ENCODE results near the gene CELSR1.

Gene CELSR1

DNA sequence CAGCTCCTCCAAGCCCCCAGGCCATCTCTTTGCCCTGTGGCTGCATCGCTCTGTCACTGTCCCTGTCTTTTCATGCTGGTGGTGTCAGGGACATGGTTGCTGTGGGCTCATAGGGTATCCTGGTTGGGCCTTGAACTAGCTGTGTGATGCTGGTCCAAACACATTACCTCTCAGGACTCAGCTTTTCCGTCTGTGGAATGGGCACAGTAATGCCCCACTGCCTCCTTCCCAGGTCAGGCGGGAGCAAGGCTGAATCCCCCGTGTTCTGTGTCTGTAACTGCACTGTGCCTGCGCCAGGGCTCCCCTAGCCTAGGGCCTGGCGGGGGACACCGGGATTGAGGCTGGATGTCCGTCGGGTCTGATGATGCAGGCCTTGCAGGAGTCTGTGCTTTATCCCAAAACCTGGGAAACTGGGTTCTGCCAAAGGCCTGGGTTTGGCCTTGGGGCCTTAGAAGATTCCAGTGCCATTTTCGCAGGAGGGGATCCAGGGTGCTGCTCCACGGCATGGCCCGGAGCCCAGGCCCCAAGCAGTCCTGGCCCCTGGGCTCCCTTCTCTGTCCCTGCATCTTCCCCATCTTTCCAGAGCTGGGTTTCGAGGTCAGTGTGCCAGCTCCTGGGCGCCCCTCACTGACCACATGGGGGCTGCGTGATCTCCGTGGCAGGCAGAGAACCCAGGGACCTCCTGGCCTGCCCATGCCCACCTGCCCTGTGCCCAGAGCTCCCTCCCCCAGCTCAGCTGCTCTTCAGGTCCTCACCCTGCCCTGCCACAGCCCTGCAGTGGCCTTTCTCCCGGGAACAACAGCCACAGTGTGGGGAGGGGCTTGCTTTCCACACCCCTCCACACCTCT, 32.7 kb upstream of the CELSR1 start:
- TF ChIP-seq PPARA (CRISPR knock-in tag; IDR thresholded peaks at IDR 0.05; ENCODE audit: borderline replicate concordance) (no peak), ISL1 (CRISPR knock-in tag; IDR thresholded peaks at IDR 0.05) (no peak), TCF4 (CRISPR knock-in tag; IDR thresholded peaks at IDR 0.05; ENCODE audit: borderline replicate concordance) (no peak), OSR1 (CRISPR knock-in tag; IDR thresholded peaks at IDR 0.05) (no peak)
- ATAC-seq = no peak

- peak; percentile 36 for ATAC-seq
- TF ChIP-seq ZFP30 (CRISPR knock-in tag; IDR thresholded peaks at IDR 0.05) (no peak), ZNF565 (CRISPR knock-in tag; conservative IDR thresholded peaks at IDR 0.05; ENCODE audit: low read depth) (no peak), ARNTL (CRISPR knock-in tag; IDR thresholded peaks at IDR 0.05; ENCODE audit: borderline replicate concordance, low read depth) (no peak), GLIS3 (CRISPR knock-in tag; IDR thresholded peaks at IDR 0.05) (no peak)
These were observed 31.8 kb upstream of the CELSR1 start for GRCh38 chr22:46569055-46569847.

DNA sequence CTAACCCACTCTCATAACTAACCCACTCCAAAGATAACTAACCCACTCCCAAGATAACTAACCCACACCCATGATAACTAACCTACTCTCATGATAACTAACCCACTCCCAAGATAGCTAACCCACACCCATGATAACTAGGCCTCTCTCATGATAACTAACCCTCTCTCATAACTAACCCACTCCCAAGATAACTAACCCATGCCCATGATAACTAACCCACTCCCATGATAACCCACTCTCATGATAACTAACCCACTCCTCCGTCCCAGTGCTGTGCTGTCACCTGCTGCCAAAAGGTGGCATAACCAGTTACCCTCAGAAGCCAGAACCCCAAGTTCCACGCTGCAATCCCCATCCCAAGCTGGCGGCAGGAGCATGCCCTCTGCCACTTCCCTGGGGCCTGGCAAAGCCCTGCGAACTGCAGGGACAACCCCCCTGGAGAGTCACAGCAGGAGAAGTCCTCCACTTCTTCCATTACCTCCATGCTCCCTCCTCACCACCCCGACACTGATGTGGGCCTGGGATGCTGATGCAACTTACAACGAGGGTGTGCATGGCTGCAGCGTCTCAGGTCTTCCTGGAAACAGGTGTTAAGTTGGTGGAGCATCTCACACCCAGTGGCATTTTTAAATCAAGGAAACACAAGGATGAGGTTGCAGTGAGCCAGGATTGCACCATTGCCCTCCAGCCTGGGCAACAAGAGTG, 30.8 kb upstream of the CELSR1 start:
- TF ChIP-seq SNAI2 (CRISPR knock-in tag; IDR thresholded peaks at IDR 0.05) = no peak
- TF ChIP-seq OSR1 (CRISPR knock-in tag; IDR thresholded peaks at IDR 0.05) = no peak
- no peak for TF ChIP-seq POU6F1 (CRISPR knock-in tag; IDR thresholded peaks at IDR 0.05; ENCODE audit: borderline replicate concordance, low read depth)
- TF ChIP-seq ZFP30 (CRISPR knock-in tag; IDR thresholded peaks at IDR 0.05) = no peak
- no peak for TF ChIP-seq ESRRG (CRISPR knock-in tag; IDR thresholded peaks at IDR 0.05)
- no peak for TF ChIP-seq ZNF70 (CRISPR knock-in tag; IDR thresholded peaks at IDR 0.05)
- TF ChIP-seq ZFP3 (CRISPR knock-in tag; IDR thresholded peaks at IDR 0.05) = no peak
- TF ChIP-seq ZC3H10 (CRISPR knock-in tag; IDR thresholded peaks at IDR 0.05) = no peak
- TF ChIP-seq CREB5 (CRISPR knock-in tag; IDR thresholded peaks at IDR 0.05; ENCODE audit: low read depth) = no peak
- ATAC-seq = no peak

GRCh38 chr22:46567471-46567870, 30.1 kb upstream of the CELSR1 start:
- no peak for ATAC-seq

GRCh38 chr22:46564084-46564714, 26.8 kb upstream of the CELSR1 start:
- ATAC-seq = no peak; the same call in 1 of the 3 replicates
- TF ChIP-seq TSHZ2 (CRISPR knock-in tag; IDR thresholded peaks at IDR 0.05) = no peak
- no peak for TF ChIP-seq ISL1 (CRISPR knock-in tag; IDR thresholded peaks at IDR 0.05)
- TF ChIP-seq, protein P1, sequence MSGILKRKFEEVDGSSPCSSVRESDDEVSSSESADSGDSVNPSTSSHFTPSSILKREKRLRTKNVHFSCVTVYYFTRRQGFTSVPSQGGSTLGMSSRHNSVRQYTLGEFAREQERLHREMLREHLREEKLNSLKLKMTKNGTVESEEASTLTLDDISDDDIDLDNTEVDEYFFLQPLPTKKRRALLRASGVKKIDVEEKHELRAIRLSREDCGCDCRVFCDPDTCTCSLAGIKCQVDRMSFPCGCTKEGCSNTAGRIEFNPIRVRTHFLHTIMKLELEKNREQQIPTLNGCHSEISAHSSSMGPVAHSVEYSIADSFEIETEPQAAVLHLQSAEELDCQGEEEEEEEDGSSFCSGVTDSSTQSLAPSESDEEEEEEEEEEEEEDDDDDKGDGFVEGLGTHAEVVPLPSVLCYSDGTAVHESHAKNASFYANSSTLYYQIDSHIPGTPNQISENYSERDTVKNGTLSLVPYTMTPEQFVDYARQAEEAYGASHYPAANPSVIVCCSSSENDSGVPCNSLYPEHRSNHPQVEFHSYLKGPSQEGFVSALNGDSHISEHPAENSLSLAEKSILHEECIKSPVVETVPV (CRISPR knock-in tag; IDR thresholded peaks at IDR 0.05) = no peak
- TF ChIP-seq ZFP30 (CRISPR knock-in tag; IDR thresholded peaks at IDR 0.05) = no peak
- TF ChIP-seq CSDC2 (CRISPR knock-in tag; IDR thresholded peaks at IDR 0.05) = no peak
- TF ChIP-seq PPARA (CRISPR knock-in tag; IDR thresholded peaks at IDR 0.05; ENCODE audit: borderline replicate concordance) = no peak
- no peak for TF ChIP-seq ZC3H10 (CRISPR knock-in tag; IDR thresholded peaks at IDR 0.05)
- no peak for TF ChIP-seq ARNTL (CRISPR knock-in tag; IDR thresholded peaks at IDR 0.05; ENCODE audit: borderline replicate concordance, low read depth)
- TF ChIP-seq ZNF565 (CRISPR knock-in tag; conservative IDR thresholded peaks at IDR 0.05; ENCODE audit: low read depth) = no peak
- no peak for TF ChIP-seq ZNF8 (CRISPR knock-in tag; IDR thresholded peaks at IDR 0.05)

More at GRCh38 chr22:46567471-46567870, 30.1 kb upstream of the CELSR1 start:
- TF ChIP-seq, protein P1 (CRISPR knock-in tag; IDR thresholded peaks at IDR 0.05) = no peak
- no peak for TF ChIP-seq OSR1 (CRISPR knock-in tag; IDR thresholded peaks at IDR 0.05)
- no peak for TF ChIP-seq ARNTL (CRISPR knock-in tag; IDR thresholded peaks at IDR 0.05; ENCODE audit: borderline replicate concordance, low read depth)
- TF ChIP-seq ZFP3 (CRISPR knock-in tag; IDR thresholded peaks at IDR 0.05) = no peak
- TF ChIP-seq PPARA (CRISPR knock-in tag; IDR thresholded peaks at IDR 0.05; ENCODE audit: borderline replicate concordance) = no peak
- no peak for TF ChIP-seq ZFP30 (CRISPR knock-in tag; IDR thresholded peaks at IDR 0.05)
- TF ChIP-seq SNAI2 (CRISPR knock-in tag; IDR thresholded peaks at IDR 0.05) = no peak
- no peak for TF ChIP-seq BACH2 (CRISPR knock-in tag; IDR thresholded peaks at IDR 0.05; ENCODE audit: borderline replicate concordance)
- no peak for TF ChIP-seq ZNF70 (CRISPR knock-in tag; IDR thresholded peaks at IDR 0.05)
- no peak for TF ChIP-seq ISL1 (CRISPR knock-in tag; IDR thresholded peaks at IDR 0.05)
